A549 (cell line): ENCODE results near the gene LARGE1.

Experiments used
- CTCF ChIP-seq: fragments of >200 bp; sonication (Bioruptor Twin); formaldehyde crosslinking; IDR thresholded peaks from 3 replicates; pipeline ENCODE4 v1.5.1; 2016
- POLR2A ChIP-seq: IDR thresholded peaks from 2 replicates; pipeline ENCODE4 v1.6.1; 2012; ENCODE audit warnings: mild to moderate bottlenecking, low read length

GRCh38 chr22:33871935-33872334 lies 48.3 kb downstream of the LARGE1 start:
- no peak for TF ChIP-seq CTCF
- no peak for TF ChIP-seq POLR2A
